ENCODE data around the gene SRRM1. TPM values are rescaled to one million over a fixed set of nuclear protein-coding genes. Genes with fewer than 3 reads are reported as not detected.
"Not testable (repeated sequence)": the region's sequence is repeated elsewhere in the genome, so short reads cannot be mapped to it uniquely, and the experiment has no call there.

SRRM1 gene
- polyA plus RNA-seq, 3 donors: 105 to 138 (median 119) TPM

GRCh38 chr1:24643363-24644099 lies 429 bp downstream of the SRRM1 start:
- DNase-seq (ENCODE audit: low read depth in 3 of 3, low spot score in 2 of 3): peak in 2 of 3 donors; percentile 10 to 16

GRCh38 chr1:24644100-24644384 lies 940 bp downstream of the SRRM1 start:
- DNase-seq (ENCODE audit: low read depth in 3 of 3, low spot score in 2 of 3): no peak

GRCh38 chr1:24648919-24649318 lies 5.8 kb downstream of the SRRM1 start:
- DNase-seq (ENCODE audit: low read depth in 3 of 3, low spot score in 2 of 3): no peak

GRCh38 chr1:24652382-24652781 lies 9.3 kb downstream of the SRRM1 start:
- no peak for DNase-seq (ENCODE audit: low read depth in 3 of 3, low spot score in 2 of 3)

- no peak for DNase-seq (ENCODE audit: low read depth in 3 of 3, low spot score in 2 of 3)
Measured at GRCh38 chr1:24654010-24654409, 10.9 kb downstream of the SRRM1 start.

GRCh38 chr1:24656046-24656445 lies 12.9 kb downstream of the SRRM1 start:
- no peak for DNase-seq (ENCODE audit: low read depth in 3 of 3, low spot score in 2 of 3)

- no peak for DNase-seq (ENCODE audit: low read depth in 3 of 3, low spot score in 2 of 3)
Measured at GRCh38 chr1:24657781-24658180, 14.7 kb downstream of the SRRM1 start.

- no peak for DNase-seq (ENCODE audit: low read depth in 3 of 3, low spot score in 2 of 3)
Measured at GRCh38 chr1:24659166-24659904, 16.2 kb downstream of the SRRM1 start.

- no peak for DNase-seq (ENCODE audit: low read depth in 3 of 3, low spot score in 2 of 3)
Measured at GRCh38 chr1:24659993-24660665, 17.0 kb downstream of the SRRM1 start.

- no peak for DNase-seq (ENCODE audit: low read depth in 3 of 3, low spot score in 2 of 3)
Measured at GRCh38 chr1:24664507-24665033, 21.5 kb downstream of the SRRM1 start.

- no peak for DNase-seq (ENCODE audit: low read depth in 3 of 3, low spot score in 2 of 3)
Measured at GRCh38 chr1:24666794-24667193, 23.7 kb downstream of the SRRM1 start.

GRCh38 chr1:24671372-24671771 lies 28.3 kb downstream of the SRRM1 start:
- not testable (repeated sequence) for DNase-seq (ENCODE audit: low read depth in 3 of 3, low spot score in 2 of 3)

GRCh38 chr1:24672686-24673085 lies 29.6 kb downstream of the SRRM1 start:
- not testable (repeated sequence) for DNase-seq (ENCODE audit: low read depth in 3 of 3, low spot score in 2 of 3)

- no peak for DNase-seq (ENCODE audit: low read depth in 3 of 3, low spot score in 2 of 3)
Measured at GRCh38 chr1:24673341-24673740, 30.2 kb downstream of the SRRM1 start.

GRCh38 chr1:24678421-24678820 lies 35.3 kb downstream of the SRRM1 start:
- DNase-seq (ENCODE audit: low read depth in 3 of 3, low spot score in 2 of 3): not testable (repeated sequence)

- DNase-seq (ENCODE audit: low read depth in 3 of 3, low spot score in 2 of 3): no peak
Measured at GRCh38 chr1:24679725-24680124, 36.6 kb downstream of the SRRM1 start.

GRCh38 chr1:24683713-24684162 lies 40.6 kb downstream of the SRRM1 start:
- DNase-seq (ENCODE audit: low read depth in 3 of 3, low spot score in 2 of 3): no peak

GRCh38 chr1:24688033-24688432 lies 44.9 kb downstream of the SRRM1 start:
- no peak for DNase-seq (ENCODE audit: low read depth in 3 of 3, low spot score in 2 of 3)

GRCh38 chr1:24688621-24689195 lies 45.6 kb downstream of the SRRM1 start:
- DNase-seq (ENCODE audit: low read depth in 3 of 3, low spot score in 2 of 3): peak; percentile 45 to 52 (median 48)

GRCh38 chr1:24691051-24691450 lies 47.9 kb downstream of the SRRM1 start:
- DNase-seq (ENCODE audit: low read depth in 3 of 3, low spot score in 2 of 3): no peak

GRCh38 chr1:24692351-24692980 lies 49.4 kb downstream of the SRRM1 start:
- no peak for DNase-seq (ENCODE audit: low read depth in 3 of 3, low spot score in 2 of 3)

All from right renal cortex interstitium (tissue), 3 donors.